GM19463 (cell line): ENCODE data around the gene AQP6.

ENCODE experiments used
- ATAC-seq: cut with Tn5 transposase; IDR thresholded peaks from one replicate; pipeline ENCODE4 v1.9.1; 2021; ENCODE audit warnings: mild to moderate bottlenecking, moderate library complexity; ENCODE audit not compliant: unreplicated experiment

Gene AQP6

GRCh38 chr12:50025187-50026059 is 52.7 kb downstream of the AQP6 start, which contains the start of gene RACGAP1:
Gene RACGAP1 (minus strand): TSS chr12:50025494. CDS start chr12:50016715, 8,779 bp downstream.
- peak; percentile 98 for ATAC-seq

- ATAC-seq: no peak
Measured at GRCh38 chr12:50026691-50027090, 53.9 kb downstream of the AQP6 start.
